GM23338 (cell line): ENCODE data around the gene B3GNT4. TPM values are rescaled to one million over a fixed set of nuclear protein-coding genes. Genes with fewer than 3 reads are reported as not detected.

Source experiments
- ATAC-seq: fragments of 200-7000 bp; cut with Tn5 transposase; 3 replicates; pipeline ENCODE4 v1.9.1; 2020
- DNase-seq: peaks from one replicate; pipeline ENCODE4 v3.0.0-alpha.2; 2015; ENCODE audit warnings: low spot score
- H2AFZ ChIP-seq: fragments of 200-600 bp; sonication (generic); 2 replicates; pipeline ENCODE4 v1.8.0; 2016; ENCODE audit warnings: antibody characterized with exemption, mild to moderate bottlenecking, moderate library complexity
- H3F3A ChIP-seq: fragments of 200-600 bp; sonication (generic); replicated peaks from 2 replicates; pipeline ENCODE4 v1.8.0; 2017; ENCODE audit warnings: antibody characterized with exemption, mixed run types, low read depth
- H3K27ac ChIP-seq: fragments of 200-600 bp; sonication (generic); 2 replicates; pipeline ENCODE4 v1.6.1; 2016; ENCODE audit warnings: low read depth
- H3K27me3 ChIP-seq: fragments of 200-600 bp; sonication (generic); 2 replicates; pipeline ENCODE4 v1.8.0; 2016; ENCODE audit warnings: mild to moderate bottlenecking, mixed run types, moderate library complexity; ENCODE audit not compliant: insufficient read depth
- H3K36me3 ChIP-seq: fragments of 200-600 bp; sonication (generic); 2 replicates; pipeline ENCODE4 v1.8.0; 2016; ENCODE audit warnings: mild to moderate bottlenecking; ENCODE audit not compliant: insufficient read depth
- H3K4me1 ChIP-seq: fragments of 200-600 bp; sonication (generic); 2 replicates; pipeline ENCODE4 v1.8.0; 2016; ENCODE audit warnings: mild to moderate bottlenecking, moderate library complexity; ENCODE audit not compliant: insufficient read depth
- H3K4me2 ChIP-seq: fragments of 200-600 bp; sonication (generic); 2 replicates; pipeline ENCODE4 v1.7.1; 2017; ENCODE audit warnings: mixed run types
- H3K4me3 ChIP-seq: fragments of 200-600 bp; sonication (generic); 2 replicates; pipeline ENCODE4 v1.6.1; 2016; ENCODE audit warnings: mixed run types
- H3K79me2 ChIP-seq: fragments of 200-600 bp; sonication (generic); replicated peaks from 2 replicates; pipeline ENCODE4 v1.8.0; 2017; ENCODE audit warnings: mild to moderate bottlenecking; ENCODE audit not compliant: insufficient read depth
- H3K9me2 ChIP-seq: fragments of 200-600 bp; sonication (generic); 2 replicates; pipeline ENCODE4 v1.8.0; 2017; ENCODE audit not compliant: insufficient read depth
- H4K20me1 ChIP-seq: fragments of 200-600 bp; sonication (generic); replicated peaks from 2 replicates; pipeline ENCODE4 v1.8.0; 2017; ENCODE audit warnings: mild to moderate bottlenecking; ENCODE audit not compliant: insufficient read depth
- H3K27ac Mint-ChIP-seq: 2 replicates; pipeline ENCODE4 v1.8.0; 2020; ENCODE audit warnings: inconsistent platforms, mild to moderate bottlenecking, moderate library complexity, mixed read lengths
- H3K27me3 Mint-ChIP-seq: 3 replicates; pipeline ENCODE4 v1.8.0; 2022; ENCODE audit warnings: low read depth, mild to moderate bottlenecking, moderate library complexity, mixed read lengths, inconsistent platforms; ENCODE audit not compliant: insufficient read depth, poor library complexity
- H3K36me3 Mint-ChIP-seq: 3 replicates; pipeline ENCODE4 v1.8.0; 2021; ENCODE audit warnings: low read depth, mild to moderate bottlenecking, inconsistent platforms, moderate library complexity, mixed read lengths
- H3K4me1 Mint-ChIP-seq: 3 replicates; pipeline ENCODE4 v1.8.0; 2020; ENCODE audit warnings: mild to moderate bottlenecking, inconsistent platforms, mixed read lengths
- H3K4me3 Mint-ChIP-seq: 3 replicates; pipeline ENCODE4 v1.8.0; 2021; ENCODE audit warnings: moderate library complexity, mild to moderate bottlenecking, inconsistent platforms, mixed read lengths
- H3K9me3 Mint-ChIP-seq: 3 replicates; pipeline ENCODE4 v1.8.0; 2020; ENCODE audit warnings: moderate library complexity, mild to moderate bottlenecking, inconsistent platforms, mixed read lengths
- CREB1 ChIP-seq: fragments of 250-450 bp; sonication (Bioruptor Pico); IDR thresholded peaks from 2 replicates; pipeline ENCODE4 v1.5.0; 2020; ENCODE audit warnings: low read depth, mild to moderate bottlenecking, moderate library complexity
- CTCF ChIP-seq, 2 experiments: fragments of 200-600 bp in 1 of 2; sonication (generic) in 1 of 2; conservative IDR thresholded peaks; 2 replicates each; pipeline versions ENCODE4 v1.5.1 to v1.6.1; 2016 to 2017; ENCODE audit warnings: antibody characterized with exemption in 2 of 2, low read depth in 2 of 2, mild to moderate bottlenecking in 2 of 2, moderate library complexity in 1 of 2
- POLR2AphosphoS5 ChIP-seq: IDR thresholded peaks from 2 replicates; pipeline ENCODE4 v1.6.1; 2016; ENCODE audit warnings: antibody characterized with exemption, low read depth
- ZNF331 ChIP-seq: fragments of 250-450 bp; sonication (Bioruptor Pico); IDR thresholded peaks from 2 replicates; pipeline ENCODE4 v1.5.0; 2020; ENCODE audit warnings: low read depth, mild to moderate bottlenecking, moderate library complexity
- ZNF462 ChIP-seq: fragments of 250-450 bp; sonication (Bioruptor Pico); IDR thresholded peaks from 2 replicates; pipeline ENCODE4 v1.5.0; 2020; ENCODE audit warnings: mild to moderate bottlenecking, moderate library complexity
- polyA plus RNA-seq: library from polyadenylated mRNA; unstranded; fragments of >200 nt; fragmentation: Nextera tagmentation; extraction: Ambion mirVana; gene quantifications from 2 replicates; pipeline ENCODE4 v1.2.1, GENCODE V29; 2016
- total RNA-seq: library from RNA; depleted of rRNA; stranded (reverse); fragments of >200 nt; shearing (Covaris generic); gene quantifications from 2 replicates; pipeline ENCODE4 v1.2.3, GENCODE V29; 2014

B3GNT4 gene
- total and polyA plus RNA-seq, 2 experiments from 2014 or later = 0.80 to 1.8 TPM

- TF ChIP-seq ZNF462 = no peak
- TF ChIP-seq ZNF331 (CRISPR knock-in tag) = no peak
- TF ChIP-seq CTCF (conservative IDR thresholded peaks at IDR 0.05; ENCODE audit: low read depth in 2 of 2) = no peak
Observed at GRCh38 chr12:122205053-122205925, 1.8 kb downstream of the B3GNT4 start (continued).

- H3K4me2 ChIP-seq = 0 out of 2 replicates have a peak overlapping the region, but pooled peaks have one; percentile 26
- Mint-ChIP-seq H3K4me1 (peaks cover 24% of the 10 kb centered on the region), H3K27me3 (peaks cover 43% of the 10 kb centered on the region), H3K4me3 (no peak overlapping the region), H3K27ac (no peak overlapping the region), H3K9me3 (no peaks in the 10 kb centered on the region), H3K36me3 (peaks cover 30% of the 10 kb centered on the region)
- H3K27ac ChIP-seq = no peak overlapping the region
- H2AFZ ChIP-seq = no peak overlapping the region
- H3K79me2 ChIP-seq = no peaks in the 10 kb centered on the region
- no peaks in the 10 kb centered on the region for H3K9me2 ChIP-seq
- DNase-seq (no peak), ATAC-seq (peak; percentile 1; the same call in 1 of the 3 replicates)
- TF ChIP-seq CREB1 (CRISPR knock-in tag) = no peak
- TF ChIP-seq POLR2AphosphoS5 = peak; percentile 9; the same call in 1 of the 2 replicates
- peaks cover 29% of the 10 kb centered on the region for H4K20me1 ChIP-seq
- peaks cover 11% of the 10 kb centered on the region; the same call in 1 of the 2 replicates for H3K4me1 ChIP-seq
- peaks cover 47% of the 10 kb centered on the region for H3K27me3 ChIP-seq
- peaks cover 20% of the 10 kb centered on the region for H3F3A ChIP-seq
- H3K36me3 ChIP-seq = peaks cover 29% of the 10 kb centered on the region
- no peak overlapping the region for H3K4me3 ChIP-seq
Observed at GRCh38 chr12:122206111-122206881, 2.8 kb downstream of the B3GNT4 start.
